ENCODE data around the gene OAT.

DNA sequence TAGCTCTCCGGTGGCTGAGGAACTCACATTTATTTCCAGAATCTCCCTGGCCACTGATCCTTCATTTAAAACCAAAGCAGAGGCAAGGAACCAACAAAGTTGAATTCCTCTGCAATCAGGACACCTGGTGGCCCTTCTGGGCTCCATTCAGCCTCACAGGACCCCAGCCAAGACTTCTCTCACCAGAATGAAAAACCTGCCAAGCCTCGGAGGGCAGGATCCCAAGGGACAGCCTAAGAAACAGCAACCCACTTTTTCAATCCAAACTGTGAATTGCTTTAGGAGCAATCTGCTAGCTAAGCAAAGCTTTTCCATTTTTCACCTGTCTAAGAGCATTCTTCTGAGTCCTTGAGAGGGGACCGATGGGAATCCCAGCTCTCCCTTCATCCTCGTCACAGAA lies 34.6 kb downstream of the OAT start:
- TF ChIP-seq, protein P1, sequence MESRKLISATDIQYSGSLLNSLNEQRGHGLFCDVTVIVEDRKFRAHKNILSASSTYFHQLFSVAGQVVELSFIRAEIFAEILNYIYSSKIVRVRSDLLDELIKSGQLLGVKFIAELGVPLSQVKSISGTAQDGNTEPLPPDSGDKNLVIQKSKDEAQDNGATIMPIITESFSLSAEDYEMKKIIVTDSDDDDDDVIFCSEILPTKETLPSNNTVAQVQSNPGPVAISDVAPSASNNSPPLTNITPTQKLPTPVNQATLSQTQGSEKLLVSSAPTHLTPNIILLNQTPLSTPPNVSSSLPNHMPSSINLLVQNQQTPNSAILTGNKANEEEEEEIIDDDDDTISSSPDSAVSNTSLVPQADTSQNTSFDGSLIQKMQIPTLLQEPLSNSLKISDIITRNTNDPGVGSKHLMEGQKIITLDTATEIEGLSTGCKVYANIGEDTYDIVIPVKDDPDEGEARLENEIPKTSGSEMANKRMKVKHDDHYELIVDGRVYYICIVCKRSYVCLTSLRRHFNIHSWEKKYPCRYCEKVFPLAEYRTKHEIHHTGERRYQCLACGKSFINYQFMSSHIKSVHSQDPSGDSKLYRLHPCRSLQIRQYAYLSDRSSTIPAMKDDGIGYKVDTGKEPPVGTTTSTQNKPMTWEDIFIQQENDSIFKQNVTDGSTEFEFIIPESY (IDR thresholded peaks at IDR 0.05) = no peak
- TF ChIP-seq SMAD1 (IDR thresholded peaks at IDR 0.05; ENCODE audit: low read depth, partially characterized antibody) (no peak), BCL11A (IDR thresholded peaks at IDR 0.05; ENCODE audit: low read depth, low read length) (no peak), CHD2 (IDR thresholded peaks at IDR 0.05; ENCODE audit: borderline replicate concordance, low read depth, low read length) (no peak), SMC3 (IDR thresholded peaks at IDR 0.05; ENCODE audit: borderline replicate concordance, low read length) (no peak), KAT2A (conservative IDR thresholded peaks at IDR 0.05; ENCODE audit: control insufficient read depth, low read depth, low read length) (no peak), NFIC (IDR thresholded peaks at IDR 0.05; ENCODE audit: low read depth, low read length) (no peak), ETV6 (conservative IDR thresholded peaks at IDR 0.05 in 1 of 2, IDR thresholded peaks at IDR 0.05 in 1 of 2; ENCODE audit: borderline replicate concordance in 1 of 2, low read depth in 1 of 2) (no peak), SP1 (IDR thresholded peaks at IDR 0.05; ENCODE audit: low read depth, low read length) (no peak)
- TF ChIP-seq, protein P2, sequence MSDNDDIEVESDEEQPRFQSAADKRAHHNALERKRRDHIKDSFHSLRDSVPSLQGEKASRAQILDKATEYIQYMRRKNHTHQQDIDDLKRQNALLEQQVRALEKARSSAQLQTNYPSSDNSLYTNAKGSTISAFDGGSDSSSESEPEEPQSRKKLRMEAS (IDR thresholded peaks at IDR 0.05; ENCODE audit: low read depth, low read length) = no peak
- TF ChIP-seq, protein P3, sequence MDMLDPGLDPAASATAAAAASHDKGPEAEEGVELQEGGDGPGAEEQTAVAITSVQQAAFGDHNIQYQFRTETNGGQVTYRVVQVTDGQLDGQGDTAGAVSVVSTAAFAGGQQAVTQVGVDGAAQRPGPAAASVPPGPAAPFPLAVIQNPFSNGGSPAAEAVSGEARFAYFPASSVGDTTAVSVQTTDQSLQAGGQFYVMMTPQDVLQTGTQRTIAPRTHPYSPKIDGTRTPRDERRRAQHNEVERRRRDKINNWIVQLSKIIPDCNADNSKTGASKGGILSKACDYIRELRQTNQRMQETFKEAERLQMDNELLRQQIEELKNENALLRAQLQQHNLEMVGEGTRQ (IDR thresholded peaks at IDR 0.05; ENCODE audit: borderline replicate concordance, low read depth, low read length) = no peak
- TF ChIP-seq, protein P4, sequence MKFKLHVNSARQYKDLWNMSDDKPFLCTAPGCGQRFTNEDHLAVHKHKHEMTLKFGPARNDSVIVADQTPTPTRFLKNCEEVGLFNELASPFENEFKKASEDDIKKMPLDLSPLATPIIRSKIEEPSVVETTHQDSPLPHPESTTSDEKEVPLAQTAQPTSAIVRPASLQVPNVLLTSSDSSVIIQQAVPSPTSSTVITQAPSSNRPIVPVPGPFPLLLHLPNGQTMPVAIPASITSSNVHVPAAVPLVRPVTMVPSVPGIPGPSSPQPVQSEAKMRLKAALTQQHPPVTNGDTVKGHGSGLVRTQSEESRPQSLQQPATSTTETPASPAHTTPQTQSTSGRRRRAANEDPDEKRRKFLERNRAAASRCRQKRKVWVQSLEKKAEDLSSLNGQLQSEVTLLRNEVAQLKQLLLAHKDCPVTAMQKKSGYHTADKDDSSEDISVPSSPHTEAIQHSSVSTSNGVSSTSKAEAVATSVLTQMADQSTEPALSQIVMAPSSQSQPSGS (IDR thresholded peaks at IDR 0.05; ENCODE audit: low read length) = no peak

Measured in GM12878 (cell line).